H1 (cell line): Measurements from ENCODE around the gene GALNT2. TPM values are rescaled to one million over a fixed set of nuclear protein-coding genes. Genes with fewer than 3 reads are reported as not detected.

Source experiments
- CTCF ChIA-PET: fragments of 300-600 bp; sonication (Branson Sonifier 250); formaldehyde crosslinking; loops from one replicate; lab custom pipeline; 2021; ENCODE audit not compliant: partially characterized antibody; lab: Charles Lee
- POLR2A ChIA-PET: fragments of 300-600 bp; sonication (Branson Sonifier 250); formaldehyde crosslinking; loops from one replicate; lab custom pipeline; 2021; ENCODE audit warnings: inconsistent platforms; ENCODE audit not compliant: partially characterized antibody; lab: Charles Lee
- DNase-seq, 2 experiments: peaks; one replicate each; pipeline versions ENCODE4 v3.0.0 to v3.0.0-alpha.2; 2010 to 2022; ENCODE audit warnings: low spot score in 2 of 2, low read depth in 1 of 2, mixed read lengths in 1 of 2
- FAIRE-seq: peaks from 2 replicates; lab custom pipeline; 2011; peaks lifted over from hg19 to GRCh38; lab: Jason Lieb, UNC
- H2AFZ ChIP-seq: 2 replicates; pipeline ENCODE4 v1.8.1; 2012; ENCODE audit warnings: low read length, inconsistent platforms
- H2AK5ac ChIP-seq: 2 replicates; pipeline ENCODE4 v1.6.1; 2013; ENCODE audit warnings: low read depth, low read length
- H2BK120ac ChIP-seq: replicated peaks from 2 replicates; pipeline ENCODE3; 2013; ENCODE audit warnings: low read depth, low read length, inconsistent platforms
- H2BK12ac ChIP-seq: 2 replicates; pipeline ENCODE4 v1.6.1; 2013; ENCODE audit warnings: low read depth, low read length
- H2BK15ac ChIP-seq: 2 replicates; pipeline ENCODE4 v1.6.1; 2013; ENCODE audit warnings: low read length
- H2BK20ac ChIP-seq: 2 replicates; pipeline ENCODE4 v1.6.1; 2013; ENCODE audit warnings: low read length
- H2BK5ac ChIP-seq: 2 replicates; pipeline ENCODE4 v1.6.1; 2013; ENCODE audit warnings: low read depth, low read length
- H3K14ac ChIP-seq: 2 replicates; pipeline ENCODE4 v1.6.1; 2013; ENCODE audit warnings: inconsistent platforms; ENCODE audit not compliant: insufficient read length
- H3K18ac ChIP-seq: 2 replicates; pipeline ENCODE4 v1.6.1; 2013; ENCODE audit warnings: low read length; ENCODE audit errors: extremely low read depth
- H3K23ac ChIP-seq: 2 replicates; pipeline ENCODE4 v1.6.1; 2013; ENCODE audit warnings: inconsistent platforms; ENCODE audit not compliant: insufficient read length
- H3K23me2 ChIP-seq: 2 replicates; pipeline ENCODE4 v1.6.1; 2013; ENCODE audit warnings: low read depth, low read length
- H3K27ac ChIP-seq: 2 replicates; pipeline ENCODE4 v1.6.1; 2011; ENCODE audit warnings: low read depth, low read length, inconsistent platforms
- H3K27me3 ChIP-seq, 4 experiments: replicated peaks in 1 of 4; 1 replicate in 1 of 4; 2 replicates in 3 of 4; pipeline versions ENCODE4 v1.6.1 to v1.8.1; 2011 to 2013; ENCODE audit warnings: low read length in 3 of 4, mild to moderate bottlenecking in 3 of 4, inconsistent platforms in 2 of 4, mixed read lengths in 2 of 4, moderate library complexity in 1 of 4; ENCODE audit not compliant: control insufficient read depth in 3 of 4, insufficient read depth in 3 of 4; ENCODE audit errors: extremely low read depth in 1 of 4
- H3K36me3 ChIP-seq, 4 experiments: 2 replicates each; pipeline versions ENCODE4 v1.6.1 to v1.8.1; 2011 to 2013; ENCODE audit warnings: mild to moderate bottlenecking in 4 of 4, low read length in 3 of 4, moderate library complexity in 2 of 4, control low read depth in 1 of 4, inconsistent platforms in 1 of 4; ENCODE audit not compliant: insufficient read depth in 4 of 4, control insufficient read depth in 2 of 4
- H3K4ac ChIP-seq: replicated peaks from 2 replicates; pipeline ENCODE3; 2013; ENCODE audit warnings: low read length, low read depth, mixed read lengths, inconsistent platforms; ENCODE audit not compliant: insufficient read length
- H3K4me1 ChIP-seq, 4 experiments: replicated peaks in 1 of 4; 1 replicate in 1 of 4; 2 replicates in 3 of 4; pipeline versions ENCODE4 v1.6.1 to v1.8.1; 2011 to 2013; ENCODE audit warnings: low read length in 3 of 4, inconsistent platforms in 2 of 4, mixed read lengths in 1 of 4; ENCODE audit not compliant: insufficient read depth in 4 of 4, control insufficient read depth in 3 of 4
- H3K4me2 ChIP-seq, 2 experiments: 2 replicates each; pipeline versions ENCODE4 v1.6.1 to v1.8.1; 2011 to 2013; ENCODE audit warnings: low read depth in 2 of 2, low read length in 2 of 2, control low read depth in 1 of 2, inconsistent platforms in 1 of 2, mild to moderate bottlenecking in 1 of 2; ENCODE audit not compliant: insufficient read depth in 1 of 2
- H3K4me3 ChIP-seq, 4 experiments: fragments of 200-600, 300-600 bp in 1 of 4; sonication (generic), shearing (Covaris generic), sonication (Bioruptor Twin) in 1 of 4; 2 replicates each; pipeline versions ENCODE4 v1.5.1 to v1.8.1; 2011 to 2016; ENCODE audit warnings: low read length in 4 of 4, low read depth in 3 of 4, control low read depth in 2 of 4, inconsistent platforms in 2 of 4, mild to moderate bottlenecking in 2 of 4, mixed read lengths in 1 of 4, moderate library complexity in 1 of 4; ENCODE audit not compliant: insufficient read depth in 2 of 4; ENCODE audit errors: extremely low read depth in 1 of 4
- H3K56ac ChIP-seq: replicated peaks from 2 replicates; pipeline ENCODE3; 2013; ENCODE audit warnings: low read depth, mild to moderate bottlenecking, mixed read lengths, low read length, inconsistent platforms; ENCODE audit not compliant: insufficient read length
- H3K79me1 ChIP-seq: 2 replicates; pipeline ENCODE4 v1.6.1; 2013; ENCODE audit warnings: low read depth, low read length, control low read depth
- H3K79me2 ChIP-seq, 2 experiments: 2 replicates each; pipeline versions ENCODE4 v1.6.1 to v1.8.1; 2012 to 2013; ENCODE audit warnings: low read length in 2 of 2, mild to moderate bottlenecking in 2 of 2, inconsistent platforms in 1 of 2; ENCODE audit not compliant: insufficient read depth in 2 of 2, control insufficient read depth in 1 of 2
- H3K9ac ChIP-seq, 4 experiments: replicated peaks in 1 of 4; 1 replicate in 1 of 4; 2 replicates in 3 of 4; pipeline versions ENCODE4 v1.6.1 to v1.8.1; 2011 to 2013; ENCODE audit warnings: low read depth in 3 of 4, low read length in 3 of 4, control low read depth in 2 of 4, mild to moderate bottlenecking in 2 of 4, moderate library complexity in 2 of 4, inconsistent platforms in 1 of 4; ENCODE audit errors: extremely low read depth in 1 of 4
- H3K9me3 ChIP-seq, 2 experiments: 2 replicates each; pipeline versions ENCODE4 v1.6.1 to v1.8.1; 2012 to 2013; ENCODE audit warnings: mild to moderate bottlenecking in 2 of 2, moderate library complexity in 2 of 2, control low read depth in 1 of 2, inconsistent platforms in 1 of 2, low read depth in 1 of 2, low read length in 1 of 2, mixed read lengths in 1 of 2; ENCODE audit not compliant: insufficient read depth in 2 of 2
- H4K20me1 ChIP-seq, 2 experiments: replicated peaks in 1 of 2; 2 replicates each; pipeline versions ENCODE3 to v1.8.1; 2011 to 2013; ENCODE audit warnings: inconsistent platforms in 2 of 2, low read length in 2 of 2, mild to moderate bottlenecking in 1 of 2; ENCODE audit not compliant: insufficient read depth in 2 of 2, control insufficient read depth in 1 of 2
- H4K5ac ChIP-seq: 2 replicates; pipeline ENCODE4 v1.6.1; 2013; ENCODE audit warnings: low read length, low read depth, mixed read lengths, inconsistent platforms; ENCODE audit not compliant: insufficient read length
- H4K8ac ChIP-seq: 2 replicates; pipeline ENCODE4 v1.8.0; 2013; ENCODE audit warnings: mild to moderate bottlenecking, moderate library complexity, low read length, inconsistent platforms; ENCODE audit not compliant: insufficient read depth; ENCODE audit errors: extremely low read depth
- H4K91ac ChIP-seq: replicated peaks from 2 replicates; pipeline ENCODE3; 2013; ENCODE audit warnings: low read length, mixed read lengths, inconsistent platforms; ENCODE audit not compliant: insufficient read length
- BRCA1 ChIP-seq: IDR thresholded peaks from 2 replicates; pipeline ENCODE4 v1.6.1; 2012; ENCODE audit warnings: low read depth, low read length, improper control_type of control experiment
- CHD2 ChIP-seq: IDR thresholded peaks from 2 replicates; pipeline ENCODE4 v1.6.1; 2012; ENCODE audit warnings: low read length, improper control_type of control experiment
- GABPA ChIP-seq: IDR thresholded peaks from 2 replicates; pipeline ENCODE4 v1.6.1; 2011; ENCODE audit warnings: mild to moderate bottlenecking, low read length, moderate library complexity, borderline replicate concordance; ENCODE audit not compliant: insufficient read depth
- HDAC6 ChIP-seq: IDR thresholded peaks from one replicate; pipeline ENCODE4 v1.7.1; 2012; ENCODE audit warnings: low read depth, mild to moderate bottlenecking, inconsistent platforms, low read length, moderate library complexity
- JUN ChIP-seq: IDR thresholded peaks from 2 replicates; pipeline ENCODE4 v1.6.1; 2011; ENCODE audit warnings: low read depth, mild to moderate bottlenecking, improper control_type of control experiment, low read length
- NANOG ChIP-seq: IDR thresholded peaks from 2 replicates; pipeline ENCODE4 v1.6.1; 2011; ENCODE audit warnings: low read length, low read depth, mild to moderate bottlenecking, inconsistent platforms; ENCODE audit not compliant: insufficient read depth, poor library complexity, severe bottlenecking
- PHF8 ChIP-seq: fragments of 200-600 bp; sonication (generic); conservative IDR thresholded peaks from 2 replicates; pipeline ENCODE4 v1.7.1; 2012; ENCODE audit warnings: low read depth, mild to moderate bottlenecking, inconsistent platforms, low read length, moderate library complexity
- RAD21 ChIP-seq, 2 experiments: IDR thresholded peaks in 1 of 2; conservative IDR thresholded peaks in 1 of 2; 2 replicates each; pipeline ENCODE4 v1.6.1; 2011; ENCODE audit warnings: low read depth in 2 of 2, low read length in 2 of 2, improper control_type of control experiment in 1 of 2, inconsistent platforms in 1 of 2, mild to moderate bottlenecking in 1 of 2, moderate library complexity in 1 of 2
- RBBP5 ChIP-seq: IDR thresholded peaks from 2 replicates; pipeline ENCODE4 v1.7.1; 2012; ENCODE audit warnings: low read depth, mild to moderate bottlenecking, inconsistent platforms, low read length, moderate library complexity, borderline replicate concordance
- SIN3A ChIP-seq, 2 experiments: IDR thresholded peaks in 1 of 2; conservative IDR thresholded peaks in 1 of 2; 2 replicates each; pipeline ENCODE4 v1.6.1; 2011 to 2012; ENCODE audit warnings: low read length in 2 of 2, improper control_type of control experiment in 1 of 2, low read depth in 1 of 2, mild to moderate bottlenecking in 1 of 2
- TBP ChIP-seq: IDR thresholded peaks from 2 replicates; pipeline ENCODE4 v1.6.1; 2011; ENCODE audit warnings: low read depth, low read length, improper control_type of control experiment
- WGBS, 2 experiments: shearing (Covaris generic) in 1 of 2; methylation state at CpG; one replicate each; pipeline versions ENCODE4 v1.1.6 to v1.1.7; 2013 to 2015; ENCODE audit warnings: low lambda C conversion rate in 2 of 2, mixed read lengths in 2 of 2, inconsistent platforms in 1 of 2, low coverage in 1 of 2, missing lambda C conversion rate in 1 of 2; ENCODE audit not compliant: insufficient replicate concordance in 2 of 2, insufficient coverage in 1 of 2, insufficient read length in 1 of 2; ENCODE audit errors: extremely low coverage in 1 of 2, missing lambda C conversion rate in 1 of 2; 5-methylcytosine and 5-hydroxymethylcytosine counted together
- polyA plus RNA-seq, 7 experiments: library from polyadenylated mRNA; depleted of rRNA in 3 of 7; stranded (reverse) in 5 of 7; unstranded in 2 of 7; fragments of >200 nt in 5 of 7; fragments of 200-250 nt in 2 of 7; gene quantifications; 1 replicate in 5 of 7; 2 replicates in 1 of 7; 4 replicates in 1 of 7; pipeline versions ENCODE4 v1.2.1 to v1.2.3, GENCODE V29; 2011 to 2013; ENCODE audit warnings: missing spikeins in 2 of 7, mixed read lengths in 2 of 7
- total RNA-seq: library from RNA; stranded (reverse); fragmentation: NEBNext Ultra II Directional; extraction: Animal tissue kit (Norgen Biotek cat#: 25700); gene quantifications from 2 replicates; pipeline ENCODE4 v1.2.1, GENCODE V29; 2021
- TF ChIP-seq, protein P1 (sequence below): IDR thresholded peaks from 2 replicates; pipeline ENCODE4 v1.6.1; 2012; ENCODE audit warnings: inconsistent platforms

GALNT2 gene
- total and polyA plus RNA-seq, 2 of the 8 experiments (the other 6 are each of a cell fraction or from before 2014, with no cell fraction given): 34.5 to 75.3 TPM

DNA sequence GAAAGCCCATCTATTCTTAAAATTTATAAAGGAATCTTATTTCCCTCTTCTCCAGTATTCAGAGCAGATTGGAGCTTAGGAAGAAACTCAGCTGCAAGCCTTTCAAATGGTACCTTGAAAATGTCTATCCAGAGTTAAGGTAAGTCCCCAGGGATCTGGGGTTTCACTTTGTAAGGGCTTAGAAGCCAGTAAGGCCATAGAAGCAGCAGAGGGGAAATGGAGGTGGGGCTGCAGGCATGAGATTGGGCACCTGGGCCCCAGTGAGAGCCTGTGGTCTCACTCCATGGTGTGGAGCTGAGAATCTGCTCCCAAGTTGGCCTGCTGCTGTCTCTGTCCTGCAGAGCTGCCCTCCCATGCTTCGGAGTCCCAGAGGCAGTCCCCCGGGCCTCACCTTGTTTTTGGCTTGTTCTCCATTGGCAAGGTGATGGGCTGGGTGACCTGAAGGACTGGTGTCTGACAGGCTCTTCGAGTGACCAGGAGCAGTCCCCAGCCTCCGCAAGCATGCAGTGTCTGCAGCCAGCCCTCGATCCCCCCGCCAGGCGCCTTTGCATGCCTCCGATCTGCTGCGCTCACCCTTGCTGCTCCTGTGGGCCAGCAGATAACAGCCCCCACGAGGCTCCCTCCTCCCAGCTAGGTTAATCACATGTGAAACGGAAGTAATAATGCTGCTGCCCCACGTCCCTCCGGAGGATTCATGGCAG lies 196.0 kb downstream of the GALNT2 start:
- Histone ChIP-seq H3K9me3 (no peaks in the 10 kb centered on the region), H3K79me2 (no peaks in the 10 kb centered on the region), H3K4me1 (no peaks in the 10 kb centered on the region; a peak in 1 of 7 replicates), H3K18ac (no peak overlapping the region), H2BK12ac (no peak overlapping the region), H3K4me3 (no peak overlapping the region), H2BK15ac (no peak overlapping the region), H3K36me3 (peaks cover 0 to 16% (median 11%) of the 10 kb centered on the region in 4 experiments; a peak in 6 of 8 replicates), H3K9ac (no peak overlapping the region), H3K27me3 (no peaks in the 10 kb centered on the region), H4K91ac (no peak overlapping the region), H3K79me1 (no peaks in the 10 kb centered on the region), H4K20me1 (no peaks in the 10 kb centered on the region), H3K56ac (no peak overlapping the region), H2BK5ac (no peak overlapping the region), H2AK5ac (no peak overlapping the region), H3K27ac (no peak overlapping the region), H2BK20ac (no peak overlapping the region), H3K23me2 (no peaks in the 10 kb centered on the region), H4K5ac (no peak overlapping the region), H2BK120ac (no peak overlapping the region), H3K4ac (no peak overlapping the region), H3K14ac (no peak overlapping the region), H3K23ac (no peak overlapping the region), H3K4me2 (no peak overlapping the region), H2AFZ (no peak overlapping the region), H4K8ac (no peak overlapping the region)
- CTCF ChIA-PET: no interaction called here
- FAIRE-seq (no peak), DNase-seq (no peak)
- POLR2A ChIA-PET: no interaction called here
- 93% methylated on average over 13 of the region's 13 CpGs; no CpG with 5 or more reads in 1 of the 2 experiments for WGBS, 2 experiments
- TF ChIP-seq HDAC6: no peak
- no peak for TF ChIP-seq TBP
- no peak for TF ChIP-seq JUN
- TF ChIP-seq NANOG: no peak
- TF ChIP-seq SIN3A (conservative IDR thresholded peaks at IDR 0.05 in 1 of 2, IDR thresholded peaks at IDR 0.05 in 1 of 2; ENCODE audit: low read depth in 1 of 2, low read length in 2 of 2): no peak
- TF ChIP-seq PHF8: no peak
- no peak for TF ChIP-seq BRCA1
- TF ChIP-seq RBBP5: no peak
- no peak for TF ChIP-seq CHD2
- TF ChIP-seq RAD21 (IDR thresholded peaks at IDR 0.05 in 1 of 2, conservative IDR thresholded peaks at IDR 0.05 in 1 of 2; ENCODE audit: low read depth in 2 of 2, low read length in 2 of 2): no peak
- TF ChIP-seq GABPA: no peak
- TF ChIP-seq, protein P1, sequence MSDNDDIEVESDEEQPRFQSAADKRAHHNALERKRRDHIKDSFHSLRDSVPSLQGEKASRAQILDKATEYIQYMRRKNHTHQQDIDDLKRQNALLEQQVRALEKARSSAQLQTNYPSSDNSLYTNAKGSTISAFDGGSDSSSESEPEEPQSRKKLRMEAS: no peak
